Measurements from ENCODE around the gene C14orf119. TPM values are rescaled to one million over a fixed set of nuclear protein-coding genes. Genes with fewer than 3 reads are reported as not detected.

The C14orf119 gene
- total RNA-seq, 1 experiment from 2014 or later: 45.7 TPM

- DNase-seq (ENCODE audit: extremely low read depth, low read depth): no peak
Measured at GRCh38 chr14:23124337-23124954, 29.1 kb downstream of the C14orf119 start.

- no peak for DNase-seq (ENCODE audit: extremely low read depth, low read depth)
Measured at GRCh38 chr14:23125011-23125410, 29.7 kb downstream of the C14orf119 start.

GRCh38 chr14:23125933-23126524 lies 30.7 kb downstream of the C14orf119 start:
- no peak for DNase-seq (ENCODE audit: extremely low read depth, low read depth)

GRCh38 chr14:23126548-23127278 lies 31.4 kb downstream of the C14orf119 start:
- DNase-seq (ENCODE audit: extremely low read depth, low read depth): no peak

- no peak for DNase-seq (ENCODE audit: extremely low read depth, low read depth)
Measured at GRCh38 chr14:23127861-23128260, 32.6 kb downstream of the C14orf119 start.

- no peak for DNase-seq (ENCODE audit: extremely low read depth, low read depth)
Measured at GRCh38 chr14:23128969-23129758, 33.9 kb downstream of the C14orf119 start.

- DNase-seq (ENCODE audit: extremely low read depth, low read depth): no peak
Measured at GRCh38 chr14:23129759-23130316, 34.5 kb downstream of the C14orf119 start.

- no peak for DNase-seq (ENCODE audit: extremely low read depth, low read depth)
Measured at GRCh38 chr14:23130871-23131270, 35.6 kb downstream of the C14orf119 start.

GRCh38 chr14:23131482-23131881 lies 36.2 kb downstream of the C14orf119 start:
- no peak for DNase-seq (ENCODE audit: extremely low read depth, low read depth)

- no peak for DNase-seq (ENCODE audit: extremely low read depth, low read depth)
Measured at GRCh38 chr14:23132970-23133369, 37.7 kb downstream of the C14orf119 start.

- no peak for DNase-seq (ENCODE audit: extremely low read depth, low read depth)
Measured at GRCh38 chr14:23136566-23137133, 41.3 kb downstream of the C14orf119 start.

GRCh38 chr14:23137192-23137812 lies 42.0 kb downstream of the C14orf119 start:
- no peak for DNase-seq (ENCODE audit: extremely low read depth, low read depth)

- DNase-seq (ENCODE audit: extremely low read depth, low read depth): no peak
Measured at GRCh38 chr14:23137813-23138535, 42.7 kb downstream of the C14orf119 start.

- DNase-seq (ENCODE audit: extremely low read depth, low read depth): no peak
Measured at GRCh38 chr14:23139874-23140273, 44.6 kb downstream of the C14orf119 start.

GRCh38 chr14:23140371-23140770 lies 45.1 kb downstream of the C14orf119 start:
- no peak for DNase-seq (ENCODE audit: extremely low read depth, low read depth)

GRCh38 chr14:23141706-23142444 lies 46.6 kb downstream of the C14orf119 start:
- no peak for DNase-seq (ENCODE audit: extremely low read depth, low read depth)

- DNase-seq (ENCODE audit: extremely low read depth, low read depth): no peak
Measured at GRCh38 chr14:23142826-23143225, 47.5 kb downstream of the C14orf119 start.

- no peak for DNase-seq (ENCODE audit: extremely low read depth, low read depth)
Measured at GRCh38 chr14:23143911-23144310, 48.6 kb downstream of the C14orf119 start.
